Caco-2 (cell line): ENCODE results near the gene TIAM1. TPM values are rescaled to one million over a fixed set of nuclear protein-coding genes. Genes with fewer than 3 reads are reported as not detected.

Experiments
- BruUV-seq: library from RNA; stranded (reverse); fragments of 400-500 nt; replicated peaks from 2 replicates; lab custom pipeline; 2021; lab: Mats Ljungman, UMichigan
- CTCF ChIA-PET: fragments of 300-600 bp; sonication (Branson Sonifier 250); formaldehyde crosslinking; loops from one replicate; lab custom pipeline; 2022; ENCODE audit warnings: antibody characterized with exemption; lab: Charles Lee
- POLR2A ChIA-PET: fragments of 300-600 bp; sonication (Branson Sonifier 250); formaldehyde crosslinking; loops from one replicate; lab custom pipeline; 2022; ENCODE audit warnings: antibody characterized with exemption; lab: Charles Lee
- DNase-seq, 2 experiments: peaks; one replicate each; pipeline versions ENCODE4 v3.0.0 to v3.0.0-alpha.2; 2020 to 2022
- H3K27me3 ChIP-seq: replicated peaks from 2 replicates; pipeline ENCODE4 v1.6.0; 2011; ENCODE audit warnings: low read length; ENCODE audit not compliant: control insufficient read depth, insufficient read depth
- H3K36me3 ChIP-seq: 2 replicates; pipeline ENCODE4 v1.5.1; 2011; ENCODE audit warnings: low read length; ENCODE audit not compliant: control insufficient read depth, insufficient read depth
- H3K4me1 ChIP-seq: fragments of 250-450 bp; sonication (Bioruptor Pico); 2 replicates; pipeline ENCODE4 v1.5.1; 2020; ENCODE audit warnings: mild to moderate bottlenecking
- H3K4me3 ChIP-seq: 2 replicates; pipeline ENCODE4 v1.5.1; 2011; ENCODE audit warnings: low read depth, mild to moderate bottlenecking, control low read depth, low read length
- H3K9me3 ChIP-seq: fragments of 250-450 bp; sonication (Bioruptor Pico); 2 replicates; pipeline ENCODE4 v1.5.1; 2020; ENCODE audit warnings: mild to moderate bottlenecking, moderate library complexity
- H3K27ac Mint-ChIP-seq: one replicate; pipeline ENCODE4 v1.8.0; 2022; ENCODE audit warnings: mixed read lengths; ENCODE audit not compliant: unreplicated experiment
- H3K27me3 Mint-ChIP-seq: one replicate; pipeline ENCODE4 v1.8.0; 2022; ENCODE audit warnings: mixed read lengths; ENCODE audit not compliant: insufficient read depth, unreplicated experiment
- H3K36me3 Mint-ChIP-seq: one replicate; pipeline ENCODE4 v1.8.0; 2022; ENCODE audit warnings: mild to moderate bottlenecking, mixed read lengths; ENCODE audit not compliant: insufficient read depth, unreplicated experiment
- H3K4me1 Mint-ChIP-seq: one replicate; pipeline ENCODE4 v1.8.0; 2022; ENCODE audit warnings: low read depth, mixed read lengths; ENCODE audit not compliant: unreplicated experiment
- H3K4me3 Mint-ChIP-seq: one replicate; pipeline ENCODE4 v1.8.0; 2022; ENCODE audit warnings: mild to moderate bottlenecking, moderate library complexity, mixed read lengths; ENCODE audit not compliant: unreplicated experiment
- H3K9me3 Mint-ChIP-seq: one replicate; pipeline ENCODE4 v1.8.0; 2022; ENCODE audit warnings: mixed read lengths; ENCODE audit not compliant: unreplicated experiment
- CTCF ChIP-seq, 2 experiments: fragments of 200-600 bp in 1 of 2; IDR thresholded peaks; 1 replicate in 1 of 2; 2 replicates in 1 of 2; pipeline versions ENCODE4 v1.5.1 to v1.8.0; 2011 to 2022; ENCODE audit warnings: antibody characterized with exemption in 1 of 2, control low read depth in 1 of 2, inconsistent platforms in 1 of 2, low read depth in 1 of 2, low read length in 1 of 2, mild to moderate bottlenecking in 1 of 2, moderate library complexity in 1 of 2; ENCODE audit not compliant: insufficient read depth in 1 of 2, severe bottlenecking in 1 of 2, unreplicated experiment in 1 of 2
- intact Hi-C: fragments of 100-400 bp; cut with micrococcal nuclease; formaldehyde crosslinking; loops from one replicate; pipeline ENCODE4 v1.10.0; 2022; ENCODE audit not compliant: unreplicated experiment
- total RNA-seq: library from RNA; stranded (reverse); gene quantifications from 2 replicates; pipeline ENCODE4 v1.2.3, GENCODE V29; 2022

Gene TIAM1
- total RNA-seq, 1 experiment from 2014 or later, result 5.2 TPM

GRCh38 chr21:31386006-31386405 lies 41.9 kb upstream of the TIAM1 start:
- no peak for TF ChIP-seq CTCF (IDR thresholded peaks at IDR 0.05; ENCODE audit: insufficient read depth in 1 of 2, low read depth in 1 of 2, low read length in 1 of 2, severe bottlenecking in 1 of 2, unreplicated experiment in 1 of 2)
- Histone ChIP-seq H3K9me3 (no peaks in the 10 kb centered on the region), H3K36me3 (no peaks in the 10 kb centered on the region), H3K4me3 (no peak overlapping the region), H3K27me3 (no peaks in the 10 kb centered on the region), H3K4me1 (no peaks in the 10 kb centered on the region)
- intact Hi-C loops, result no loop called here
- H3K36me3 Mint-ChIP-seq, result no peaks in the 10 kb centered on the region
- no peak overlapping the region for H3K4me3 Mint-ChIP-seq
- ChIA-PET CTCF (no interaction called here), POLR2A (no interaction called here)
- H3K27me3 Mint-ChIP-seq, result no peaks in the 10 kb centered on the region
- DNase-seq, result no peak
- no peak overlapping the region for H3K27ac Mint-ChIP-seq
- H3K9me3 Mint-ChIP-seq, result no peaks in the 10 kb centered on the region
- H3K4me1 Mint-ChIP-seq, result no peaks in the 10 kb centered on the region
- BruUV-seq, result no TSS peak

DNA sequence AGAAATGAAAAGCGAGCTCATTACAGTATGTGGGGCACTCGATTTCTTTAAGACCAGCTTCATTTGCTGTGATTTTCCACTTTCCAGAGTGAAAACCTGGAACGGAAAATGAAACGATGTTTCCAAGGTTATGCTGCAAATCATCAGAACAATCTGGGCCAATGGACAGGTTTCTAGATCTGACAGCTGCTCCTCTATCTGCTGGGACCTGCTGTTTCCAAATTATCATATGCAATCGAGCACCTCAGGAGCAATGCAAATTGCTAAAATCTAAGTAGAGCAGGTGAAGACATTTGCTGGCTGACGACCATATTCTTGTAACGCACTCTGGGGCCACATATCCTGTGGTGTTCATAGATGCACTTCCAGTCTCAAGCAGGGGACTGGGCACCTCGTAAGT lies 39.7 kb upstream of the TIAM1 start:
- Histone ChIP-seq H3K36me3 (no peaks in the 10 kb centered on the region), H3K4me1 (no peaks in the 10 kb centered on the region), H3K4me3 (no peak overlapping the region), H3K27me3 (no peaks in the 10 kb centered on the region), H3K9me3 (no peaks in the 10 kb centered on the region)
- POLR2A ChIA-PET, result no interaction called here
- intact Hi-C loops, result no loop called here
- Mint-ChIP-seq H3K27ac (no peak overlapping the region), H3K9me3 (no peaks in the 10 kb centered on the region), H3K4me3 (no peak overlapping the region), H3K27me3 (no peaks in the 10 kb centered on the region), H3K36me3 (no peaks in the 10 kb centered on the region), H3K4me1 (no peaks in the 10 kb centered on the region)
- BruUV-seq, result no TSS peak
- CTCF ChIA-PET, result no interaction called here
- DNase-seq, result no peak
- TF ChIP-seq CTCF (IDR thresholded peaks at IDR 0.05; ENCODE audit: insufficient read depth in 1 of 2, low read depth in 1 of 2, low read length in 1 of 2, severe bottlenecking in 1 of 2, unreplicated experiment in 1 of 2), result no peak

- Mint-ChIP-seq H3K4me3 (no peak overlapping the region), H3K27me3 (no peaks in the 10 kb centered on the region)
Observed at GRCh38 chr21:31382060-31382459, 38.0 kb upstream of the TIAM1 start.

More at GRCh38 chr21:31382060-31382459, 38.0 kb upstream of the TIAM1 start:
- H3K27me3 ChIP-seq, result no peaks in the 10 kb centered on the region
- POLR2A ChIA-PET, result no interaction called here
- DNase-seq, result no peak
- H3K9me3 ChIP-seq, result no peaks in the 10 kb centered on the region
- no peaks in the 10 kb centered on the region for H3K4me1 ChIP-seq
- CTCF ChIA-PET, result no interaction called here
- TF ChIP-seq CTCF (IDR thresholded peaks at IDR 0.05; ENCODE audit: insufficient read depth in 1 of 2, low read depth in 1 of 2, low read length in 1 of 2, severe bottlenecking in 1 of 2, unreplicated experiment in 1 of 2), result no peak
- H3K9me3 Mint-ChIP-seq, result no peaks in the 10 kb centered on the region
- intact Hi-C loops, result no loop called here
- no peak overlapping the region for H3K4me3 ChIP-seq
- BruUV-seq, result no TSS peak
- no peak overlapping the region for H3K27ac Mint-ChIP-seq
- H3K36me3 ChIP-seq, result no peaks in the 10 kb centered on the region
- H3K4me1 Mint-ChIP-seq, result no peaks in the 10 kb centered on the region
- no peaks in the 10 kb centered on the region for H3K36me3 Mint-ChIP-seq
